GM12865 (cell line): Measurements from ENCODE around the gene TUBE1.
"Not testable (repeated sequence)": the region's sequence is repeated elsewhere in the genome, so short reads cannot be mapped to it uniquely, and the experiment has no call there.

ENCODE experiments used
- DNase-seq: peaks from one replicate; pipeline ENCODE4 v3.0.0; 2010; ENCODE audit warnings: low read depth
- H3K4me3 ChIP-seq: 2 replicates; pipeline ENCODE4 v1.5.1; 2011; ENCODE audit warnings: mild to moderate bottlenecking, low read depth, low read length, control low read depth
- CTCF ChIP-seq: IDR thresholded peaks from 2 replicates; pipeline ENCODE4 v1.5.1; 2011; ENCODE audit warnings: low read length, control low read depth, low read depth, inconsistent platforms; ENCODE audit not compliant: insufficient read depth; ENCODE audit errors: missing control alignments

TUBE1 gene

GRCh38 chr6:112050429-112050828 lies 36.9 kb downstream of the TUBE1 start:
- DNase-seq = no peak
- no peak for TF ChIP-seq CTCF

DNA sequence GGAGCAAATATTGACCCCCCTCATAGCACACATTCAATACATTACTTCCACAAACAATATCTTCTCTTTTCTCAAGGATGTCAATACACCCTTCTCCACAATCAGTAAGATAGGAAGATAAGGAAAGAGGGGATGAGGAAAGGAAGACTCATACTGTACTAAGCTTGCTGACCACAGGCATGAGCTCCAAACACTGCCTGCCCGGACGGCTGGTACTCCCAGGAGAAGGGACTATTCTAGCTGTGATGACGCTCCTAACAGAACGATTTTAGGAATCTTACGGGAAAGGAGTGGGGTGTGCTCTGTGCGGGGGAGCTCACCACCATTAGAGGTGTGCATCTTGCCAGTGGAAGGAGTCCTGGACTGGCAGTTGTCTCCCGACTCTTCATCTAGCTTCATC lies 37.3 kb downstream of the TUBE1 start:
- no peak overlapping the region for H3K4me3 ChIP-seq
- no peak for TF ChIP-seq CTCF
- no peak for DNase-seq

More at GRCh38 chr6:112050429-112050828, 36.9 kb downstream of the TUBE1 start:
- no peak overlapping the region for H3K4me3 ChIP-seq

DNA sequence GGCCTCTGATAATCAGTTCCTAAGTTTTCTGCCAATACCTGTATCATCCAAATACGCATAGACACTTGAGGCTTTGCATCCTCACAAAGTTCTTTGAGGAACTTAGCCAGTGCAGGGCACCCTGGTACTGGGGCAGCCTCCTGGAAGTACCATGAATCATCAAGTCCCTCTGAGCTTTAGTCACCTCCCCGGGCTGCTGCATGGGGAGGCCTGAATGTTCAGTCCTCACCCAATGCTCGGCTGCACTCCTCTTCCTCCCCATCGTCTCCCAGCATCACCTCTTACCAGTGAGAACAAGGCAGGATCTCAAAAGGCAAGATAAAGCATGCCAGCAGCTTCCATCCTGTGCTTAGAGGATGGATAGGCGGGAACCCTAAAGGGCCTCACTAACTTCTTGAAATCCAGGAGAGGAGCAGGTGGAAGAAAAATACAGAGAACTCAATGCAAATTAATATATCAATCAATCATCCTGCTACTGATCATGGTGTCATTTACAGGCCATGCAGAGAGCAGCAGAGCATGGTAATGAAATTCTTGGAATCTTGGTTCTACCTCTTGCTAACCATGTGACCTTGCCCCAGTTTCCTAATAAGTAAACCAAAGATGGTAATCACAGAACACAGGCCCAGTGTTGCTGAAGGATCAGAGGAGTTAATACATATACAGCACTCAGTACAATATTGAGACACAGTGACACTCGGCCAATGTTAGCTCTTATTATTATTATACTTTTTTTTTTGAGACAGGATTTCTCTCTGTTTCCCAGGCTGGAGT lies 38.1 kb downstream of the TUBE1 start:
- TF ChIP-seq CTCF = no peak
- no peak for DNase-seq
- H3K4me3 ChIP-seq = no peak overlapping the region

- not testable (repeated sequence) for DNase-seq, H3K4me3 ChIP-seq
Measured at GRCh38 chr6:112047523-112047922, 39.8 kb downstream of the TUBE1 start.

GRCh38 chr6:112044856-112045255 lies 42.4 kb downstream of the TUBE1 start:
- no peak overlapping the region for H3K4me3 ChIP-seq
- no peak for TF ChIP-seq CTCF
- no peak for DNase-seq

- no peak overlapping the region for H3K4me3 ChIP-seq
- DNase-seq = no peak
- TF ChIP-seq CTCF = no peak
Measured at GRCh38 chr6:112044196-112044595, 43.1 kb downstream of the TUBE1 start.

- TF ChIP-seq CTCF = peak; percentile 96
- DNase-seq = peak; percentile 94
- H3K4me3 ChIP-seq = peak overlapping the region; percentile 75
Measured at GRCh38 chr6:112043032-112044007, 44.0 kb downstream of the TUBE1 start.
